ENCODE data around the gene CCL24. TPM values are rescaled to one million over a fixed set of nuclear protein-coding genes. Genes with fewer than 3 reads are reported as not detected.
"Not testable (repeated sequence)": the region's sequence is repeated elsewhere in the genome, so short reads cannot be mapped to it uniquely, and the experiment has no call there.

CCL24 gene
- total RNA-seq, 1 donor from 2014 or later = 4.1 TPM

DNA sequence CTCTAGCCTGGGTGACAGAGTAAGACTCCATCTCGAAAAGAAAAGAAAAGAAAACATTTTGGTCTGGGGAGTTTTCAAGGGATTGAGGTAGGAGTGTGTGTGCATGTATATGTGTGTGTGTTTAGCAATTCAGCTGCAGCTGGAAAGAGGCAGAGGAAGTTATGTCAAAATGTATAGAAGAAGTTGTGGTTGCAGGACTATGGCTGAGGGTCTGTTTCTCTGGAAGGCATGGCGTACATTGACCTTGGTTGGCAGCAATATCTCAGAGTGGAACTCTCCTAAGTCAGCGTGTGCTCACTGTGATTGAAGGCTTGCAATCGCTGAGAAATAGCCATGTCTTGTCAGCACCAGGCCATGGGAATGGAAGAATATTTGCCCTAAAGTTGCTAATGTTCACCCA lies 36.6 kb upstream of the CCL24 start:
- TF ChIP-seq, protein P1, sequence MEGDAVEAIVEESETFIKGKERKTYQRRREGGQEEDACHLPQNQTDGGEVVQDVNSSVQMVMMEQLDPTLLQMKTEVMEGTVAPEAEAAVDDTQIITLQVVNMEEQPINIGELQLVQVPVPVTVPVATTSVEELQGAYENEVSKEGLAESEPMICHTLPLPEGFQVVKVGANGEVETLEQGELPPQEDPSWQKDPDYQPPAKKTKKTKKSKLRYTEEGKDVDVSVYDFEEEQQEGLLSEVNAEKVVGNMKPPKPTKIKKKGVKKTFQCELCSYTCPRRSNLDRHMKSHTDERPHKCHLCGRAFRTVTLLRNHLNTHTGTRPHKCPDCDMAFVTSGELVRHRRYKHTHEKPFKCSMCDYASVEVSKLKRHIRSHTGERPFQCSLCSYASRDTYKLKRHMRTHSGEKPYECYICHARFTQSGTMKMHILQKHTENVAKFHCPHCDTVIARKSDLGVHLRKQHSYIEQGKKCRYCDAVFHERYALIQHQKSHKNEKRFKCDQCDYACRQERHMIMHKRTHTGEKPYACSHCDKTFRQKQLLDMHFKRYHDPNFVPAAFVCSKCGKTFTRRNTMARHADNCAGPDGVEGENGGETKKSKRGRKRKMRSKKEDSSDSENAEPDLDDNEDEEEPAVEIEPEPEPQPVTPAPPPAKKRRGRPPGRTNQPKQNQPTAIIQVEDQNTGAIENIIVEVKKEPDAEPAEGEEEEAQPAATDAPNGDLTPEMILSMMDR (IDR thresholded peaks at IDR 0.05) = no peak
- intact Hi-C loops (cut with DNase I) = no loop called here
- no peak overlapping the region for H3K27ac ChIP-seq
- H3K36me3 ChIP-seq = no peaks in the 10 kb centered on the region
- no peak overlapping the region for H3K4me3 ChIP-seq
- ATAC-seq = peak; percentile 18 to 32
- H3K9me3 ChIP-seq = no peaks in the 10 kb centered on the region
- H3K4me1 ChIP-seq = no peaks in the 10 kb centered on the region
- no peak for DNase-seq
- no peaks in the 10 kb centered on the region for H3K27me3 ChIP-seq (ENCODE audit: low read depth)

DNA sequence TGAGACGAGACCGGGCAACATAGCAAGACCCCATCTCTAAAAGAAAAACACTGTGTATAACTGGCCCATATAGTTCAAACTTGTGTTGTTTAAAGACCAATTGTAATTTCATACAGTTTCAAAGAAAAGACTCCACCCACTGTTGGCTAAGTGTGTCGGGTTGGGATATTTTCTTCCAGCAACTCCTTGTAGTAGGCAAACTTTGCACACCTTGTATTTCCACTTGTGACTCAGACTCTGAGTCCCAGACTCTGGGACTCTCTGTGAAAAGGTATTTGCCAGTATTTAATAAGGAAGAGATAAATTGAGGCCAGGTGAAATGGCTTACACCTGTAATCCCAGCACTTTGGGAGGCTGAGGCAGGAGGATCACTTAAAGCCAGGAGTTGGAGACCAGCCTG lies 36.0 kb upstream of the CCL24 start:
- ATAC-seq (no peak), DNase-seq (no peak)
- no peaks in the 10 kb centered on the region for H3K36me3 ChIP-seq
- no peaks in the 10 kb centered on the region for H3K9me3 ChIP-seq
- no peak overlapping the region for H3K4me3 ChIP-seq
- no peaks in the 10 kb centered on the region for H3K4me1 ChIP-seq
- intact Hi-C loops (cut with DNase I) = no loop called here
- no peaks in the 10 kb centered on the region for H3K27me3 ChIP-seq (ENCODE audit: low read depth)
- H3K27ac ChIP-seq = no peak overlapping the region
- TF ChIP-seq, protein P1 (IDR thresholded peaks at IDR 0.05) = no peak

DNA sequence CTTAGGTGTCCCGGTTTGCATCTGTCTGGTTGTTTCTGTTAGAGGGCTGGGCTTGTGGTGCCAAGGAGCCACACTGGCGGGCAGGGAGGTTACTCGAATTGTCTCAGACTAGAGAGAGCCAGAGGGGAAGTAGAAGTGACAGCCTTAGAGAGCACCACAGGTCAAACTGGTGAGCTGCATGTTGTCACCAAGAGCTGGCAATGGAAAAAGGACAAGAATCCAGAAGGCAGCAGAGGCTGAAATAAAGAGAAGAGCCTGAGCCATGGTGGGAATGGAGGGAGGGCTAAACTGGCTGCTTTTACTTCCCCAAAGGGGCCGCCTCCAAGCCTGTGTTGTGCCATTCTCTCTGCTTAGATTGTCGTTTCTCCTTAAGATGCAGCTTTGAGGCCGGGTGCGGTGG lies 34.1 kb upstream of the CCL24 start:
- peak; percentile 54 to 55 for ATAC-seq
- Histone ChIP-seq H3K27ac (no peak overlapping the region), H3K9me3 (no peaks in the 10 kb centered on the region), H3K4me3 (no peak overlapping the region), H3K27me3 (ENCODE audit: low read depth) (no peaks in the 10 kb centered on the region), H3K4me1 (peaks cover 11% of the 10 kb centered on the region), H3K36me3 (no peaks in the 10 kb centered on the region)
- TF ChIP-seq, protein P1 (IDR thresholded peaks at IDR 0.05) = no peak
- DNase-seq = no peak
- intact Hi-C loops (cut with DNase I) = no loop called here

DNA sequence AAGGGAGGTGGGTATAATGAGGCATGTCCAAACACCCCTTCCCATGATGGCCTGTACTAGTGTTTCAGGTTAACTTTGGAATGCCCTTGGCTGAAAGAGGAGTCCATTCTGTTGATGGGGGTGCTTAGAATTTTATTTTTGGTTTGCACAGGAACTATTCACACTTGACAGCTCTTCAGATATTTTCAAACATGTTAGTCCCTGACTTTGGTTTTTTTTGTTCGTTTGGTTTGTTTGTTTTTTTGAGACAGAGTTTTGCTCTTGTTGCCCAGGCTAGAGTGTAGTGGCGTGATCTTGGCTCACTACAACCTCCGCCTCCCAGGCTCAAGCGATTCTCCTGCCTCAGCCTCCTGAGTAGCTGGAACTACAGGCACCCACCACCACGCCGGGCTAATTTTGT lies 31.5 kb upstream of the CCL24 start:
- intact Hi-C loops (cut with DNase I); H3K27ac ChIP-seq; H3K4me3 ChIP-seq; DNase-seq; H3K27me3 ChIP-seq (ENCODE audit: low read depth); H3K36me3 ChIP-seq; H3K9me3 ChIP-seq; ATAC-seq: not testable (repeated sequence)
- peaks cover 21% of the 10 kb centered on the region for H3K4me1 ChIP-seq

DNA sequence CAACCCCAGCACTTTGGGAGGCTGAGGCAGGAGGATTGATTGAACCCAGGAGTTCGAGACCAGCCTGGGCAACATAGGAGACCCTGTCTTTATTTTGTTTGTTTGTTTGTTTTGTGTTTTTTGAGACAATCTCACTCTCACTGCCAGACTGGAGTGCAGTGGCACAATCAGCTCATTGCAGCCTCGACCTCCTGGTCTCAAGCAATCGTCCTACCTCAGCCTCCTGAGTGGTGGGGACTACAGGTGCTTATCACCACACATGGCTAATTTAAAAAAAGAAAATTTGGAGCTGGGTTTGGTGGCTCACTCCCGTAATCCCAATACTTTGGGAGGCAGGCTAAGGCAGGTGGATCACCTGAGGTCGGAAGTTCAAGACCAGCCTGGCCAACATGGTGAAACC lies 30.6 kb upstream of the CCL24 start:
- no peak overlapping the region for H3K4me3 ChIP-seq
- ATAC-seq (no peak), DNase-seq (no peak)
- intact Hi-C loops (cut with DNase I) = no loop called here
- H3K27ac ChIP-seq = no peak overlapping the region
- TF ChIP-seq, protein P1 (IDR thresholded peaks at IDR 0.05) = no peak
- no peaks in the 10 kb centered on the region for H3K9me3 ChIP-seq
- H3K27me3 ChIP-seq (ENCODE audit: low read depth) = no peaks in the 10 kb centered on the region
- peaks cover 21% of the 10 kb centered on the region for H3K4me1 ChIP-seq
- H3K36me3 ChIP-seq = no peaks in the 10 kb centered on the region

DNA sequence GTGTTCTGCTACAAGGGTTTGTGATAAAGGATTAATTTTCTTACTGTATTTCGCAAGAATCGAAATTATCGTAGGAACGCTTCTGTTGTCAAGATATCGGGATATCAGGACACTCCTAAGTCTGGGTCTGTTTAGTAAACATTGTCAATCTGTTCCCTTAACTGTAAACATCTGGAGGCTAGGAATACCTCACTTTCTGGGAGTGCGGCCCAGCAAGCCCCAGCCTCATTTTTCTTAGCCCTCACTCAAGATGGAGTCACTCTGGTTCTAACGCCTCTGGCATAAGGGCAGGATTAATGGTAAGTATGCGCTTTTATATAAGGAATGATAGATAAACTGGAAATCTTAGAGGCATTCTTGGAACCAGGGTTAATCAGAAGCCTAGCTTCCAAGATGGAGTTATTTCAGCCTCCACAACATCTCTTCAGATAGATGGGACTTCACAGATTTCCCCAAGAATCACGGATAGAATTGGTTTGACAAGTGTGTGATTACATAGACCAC lies 30.1 kb upstream of the CCL24 start:
- intact Hi-C loops (cut with DNase I) = no loop called here
- Histone ChIP-seq H3K27ac (no peak overlapping the region), H3K4me3 (no peak overlapping the region), H3K9me3 (no peaks in the 10 kb centered on the region), H3K36me3 (no peaks in the 10 kb centered on the region), H3K4me1 (peaks cover 21% of the 10 kb centered on the region), H3K27me3 (ENCODE audit: low read depth) (no peaks in the 10 kb centered on the region)
- TF ChIP-seq, protein P1 (IDR thresholded peaks at IDR 0.05) = no peak
- ATAC-seq (no peak), DNase-seq (no peak)
